ENCODE measurements around the gene CCDC30. TPM values are rescaled to one million over a fixed set of nuclear protein-coding genes. Genes with fewer than 3 reads are reported as not detected.

CCDC30 gene
- total and polyA plus RNA-seq, 7 donors: 0.69 to 3.9 (median 3.3) TPM

GRCh38 chr1:42523171-42523570, 60.1 kb downstream of the CCDC30 start:
- Histone ChIP-seq H3K27me3 (no peaks in the 10 kb centered on the region), H3K4me1 (no peaks in the 10 kb centered on the region), H3K27ac (no peak overlapping the region), H3K36me3 (no peaks in the 10 kb centered on the region), H3K9me3 (peaks cover 0 to 17% (median 4%) of the 10 kb centered on the region in 4 donors), H3K4me3 (no peak overlapping the region)
- DNase-seq: no peak
- WGBS, 2 donors: 96 to 97% methylated on average over 3 of the region's 3 CpGs
- intact Hi-C loops (cut with DNase I): no loop called here
- TF ChIP-seq CTCF (IDR thresholded peaks at IDR 0.05) (no peak), EP300 (IDR thresholded peaks at IDR 0.05) (no peak), POLR2A (IDR thresholded peaks at IDR 0.05) (no peak), POLR2AphosphoS5 (IDR thresholded peaks at IDR 0.05) (no peak)

- TF ChIP-seq CTCF (IDR thresholded peaks at IDR 0.05) (no peak), POLR2A (IDR thresholded peaks at IDR 0.05) (no peak), POLR2AphosphoS5 (IDR thresholded peaks at IDR 0.05) (no peak), EP300 (IDR thresholded peaks at IDR 0.05) (no peak)
- peaks cover 0 to 6% (median 0%) of the 10 kb centered on the region in 4 donors for H3K9me3 ChIP-seq
- no peaks in the 10 kb centered on the region for H3K36me3 ChIP-seq
- no peaks in the 10 kb centered on the region for H3K4me1 ChIP-seq
- no peak overlapping the region for H3K4me3 ChIP-seq
- intact Hi-C loops (cut with DNase I): no loop called here
- H3K27ac ChIP-seq: no peak overlapping the region
- WGBS, 2 donors: 89 to 92% methylated on average over 3 of the region's 3 CpGs
- DNase-seq: no peak
- no peaks in the 10 kb centered on the region for H3K27me3 ChIP-seq
Measured at GRCh38 chr1:42524330-42524729, 61.2 kb downstream of the CCDC30 start.

GRCh38 chr1:42529724-42530181, 66.7 kb downstream of the CCDC30 start:
- TF ChIP-seq POLR2A (IDR thresholded peaks at IDR 0.05) (no peak), EP300 (IDR thresholded peaks at IDR 0.05) (no peak), POLR2AphosphoS5 (IDR thresholded peaks at IDR 0.05) (no peak), CTCF (IDR thresholded peaks at IDR 0.05) (no peak)
- no peak overlapping the region for H3K4me3 ChIP-seq
- H3K27me3 ChIP-seq: no peaks in the 10 kb centered on the region
- no peaks in the 10 kb centered on the region for H3K4me1 ChIP-seq
- H3K9me3 ChIP-seq: no peaks in the 10 kb centered on the region
- no peak for DNase-seq
- intact Hi-C loops (cut with DNase I): no loop called here
- no peak overlapping the region for H3K27ac ChIP-seq
- H3K36me3 ChIP-seq: no peaks in the 10 kb centered on the region
- WGBS, 2 donors: 49 to 51% methylated on average over 3 of the region's 3 CpGs

- H3K27ac ChIP-seq: no peak overlapping the region
- H3K36me3 ChIP-seq: no peaks in the 10 kb centered on the region
- DNase-seq: no peak
- H3K4me1 ChIP-seq: no peaks in the 10 kb centered on the region
- no peak for TF ChIP-seq POLR2AphosphoS5 (IDR thresholded peaks at IDR 0.05)
- no peak for TF ChIP-seq EP300 (IDR thresholded peaks at IDR 0.05)
- no peak for TF ChIP-seq CTCF (IDR thresholded peaks at IDR 0.05)
- 37 to 84% methylated on average over 2 of the region's 2 CpGs for WGBS, 2 donors
- intact Hi-C loops (cut with DNase I): no loop called here
- H3K9me3 ChIP-seq: no peaks in the 10 kb centered on the region
- no peaks in the 10 kb centered on the region for H3K27me3 ChIP-seq
- no peak overlapping the region for H3K4me3 ChIP-seq
Measured at GRCh38 chr1:42531043-42531442, 68.0 kb downstream of the CCDC30 start.

Measured in sigmoid colon (tissue), 7 donors.